ENCODE results near the gene RAB11B. TPM values are rescaled to one million over a fixed set of nuclear protein-coding genes. Genes with fewer than 3 reads are reported as not detected.
A peak's percentile ranks its signal among the peaks of the same experiment; 100 is the strongest.

Gene RAB11B
- total and polyA plus RNA-seq, 2 of the 13 experiments (the other 11 are each of a cell fraction or from before 2014, with no cell fraction given), result 6.0 to 28.4 TPM

GRCh38 chr19:8357007-8357521, 33.1 kb upstream of the RAB11B start (continued):
- no peak for TF ChIP-seq GMEB2 (CRISPR knock-in tag; IDR thresholded peaks at IDR 0.05; ENCODE audit: low read depth)
- no peak for TF ChIP-seq TOPORS (CRISPR knock-in tag; IDR thresholded peaks at IDR 0.05)
- no peak for TF ChIP-seq ZSCAN20 (CRISPR knock-in tag; IDR thresholded peaks at IDR 0.05; ENCODE audit: borderline replicate concordance)
- peak; percentile 94 for TF ChIP-seq SKIL (CRISPR knock-in tag; IDR thresholded peaks at IDR 0.05; ENCODE audit: borderline replicate concordance)
- no peak for TF ChIP-seq FOSL1 (CRISPR knock-in tag; IDR thresholded peaks at IDR 0.05; ENCODE audit: borderline replicate concordance)
- no peak for TF ChIP-seq ATF5 (CRISPR knock-in tag; IDR thresholded peaks at IDR 0.05; ENCODE audit: low read depth)
- peak; percentile 97 for TF ChIP-seq SIX1 (CRISPR knock-in tag; IDR thresholded peaks at IDR 0.05; ENCODE audit: borderline replicate concordance)
- 0 out of 2 replicates have a peak, but pooled peaks have one; percentile 21 for TF ChIP-seq POGK (CRISPR knock-in tag; conservative IDR thresholded peaks at IDR 0.05)
- TF ChIP-seq DRAP1 (CRISPR knock-in tag; IDR thresholded peaks at IDR 0.05), result 0 out of 2 replicates have a peak, but pooled peaks have one; percentile 36
- no peak for TF ChIP-seq ARID2 (CRISPR knock-in tag; IDR thresholded peaks at IDR 0.05; ENCODE audit: borderline replicate concordance)
- TF ChIP-seq PHF20 (CRISPR knock-in tag; IDR thresholded peaks at IDR 0.05), result 0 out of 2 replicates have a peak, but pooled peaks have one; percentile 14
- TF ChIP-seq MAFK (conservative IDR thresholded peaks at IDR 0.05 in 1 of 2, IDR thresholded peaks at IDR 0.05 in 1 of 2; ENCODE audit: low read length in 2 of 2), result peak in 1 of 2 experiments; percentile 33; a peak in 2 of 4 replicates
- peak; percentile 45; the same call in 1 of the 2 replicates for TF ChIP-seq NAIF1 (CRISPR knock-in tag; IDR thresholded peaks at IDR 0.05; ENCODE audit: borderline replicate concordance)
- TF ChIP-seq PRPF4 (IDR thresholded peaks at IDR 0.05; ENCODE audit: low read depth, low read length, poor library complexity, severe bottlenecking), result no peak
- TF ChIP-seq ZBTB3 (CRISPR knock-in tag; IDR thresholded peaks at IDR 0.05; ENCODE audit: borderline replicate concordance, low read depth), result peak; percentile 99
- peak; percentile 84 for TF ChIP-seq ESRRA (CRISPR knock-in tag; IDR thresholded peaks at IDR 0.05; ENCODE audit: low read depth)
- TF ChIP-seq MAFG (CRISPR knock-in tag; IDR thresholded peaks at IDR 0.05), result no peak
- TF ChIP-seq GABPB1 (CRISPR knock-in tag; IDR thresholded peaks at IDR 0.05), result 0 out of 2 replicates have a peak, but pooled peaks have one; percentile 11
- TF ChIP-seq USF2 (IDR thresholded peaks at IDR 0.05; ENCODE audit: low read depth, low read length), result no peak
- no peak; the same call in 1 of the 2 replicates for TF ChIP-seq USF2 (CRISPR knock-in tag; IDR thresholded peaks at IDR 0.05; ENCODE audit: borderline replicate concordance)
